AG09319 (cell line): Measurements from ENCODE around the gene PIK3R5.

ENCODE experiments used
- DNase-seq: peaks from one replicate; pipeline ENCODE4 v3.0.0-alpha.2; 2010; ENCODE audit warnings: low read depth; ENCODE audit errors: extremely low read depth
- TF ChIP-seq, protein P1 (sequence below): IDR thresholded peaks from 2 replicates; pipeline ENCODE4 v1.5.1; 2011; ENCODE audit warnings: low read depth, mild to moderate bottlenecking, inconsistent platforms, low read length, moderate library complexity

PIK3R5 gene

GRCh38 chr17:8875436-8875835 lies 90.1 kb downstream of the PIK3R5 start:
- no peak for DNase-seq
- TF ChIP-seq, protein P1, sequence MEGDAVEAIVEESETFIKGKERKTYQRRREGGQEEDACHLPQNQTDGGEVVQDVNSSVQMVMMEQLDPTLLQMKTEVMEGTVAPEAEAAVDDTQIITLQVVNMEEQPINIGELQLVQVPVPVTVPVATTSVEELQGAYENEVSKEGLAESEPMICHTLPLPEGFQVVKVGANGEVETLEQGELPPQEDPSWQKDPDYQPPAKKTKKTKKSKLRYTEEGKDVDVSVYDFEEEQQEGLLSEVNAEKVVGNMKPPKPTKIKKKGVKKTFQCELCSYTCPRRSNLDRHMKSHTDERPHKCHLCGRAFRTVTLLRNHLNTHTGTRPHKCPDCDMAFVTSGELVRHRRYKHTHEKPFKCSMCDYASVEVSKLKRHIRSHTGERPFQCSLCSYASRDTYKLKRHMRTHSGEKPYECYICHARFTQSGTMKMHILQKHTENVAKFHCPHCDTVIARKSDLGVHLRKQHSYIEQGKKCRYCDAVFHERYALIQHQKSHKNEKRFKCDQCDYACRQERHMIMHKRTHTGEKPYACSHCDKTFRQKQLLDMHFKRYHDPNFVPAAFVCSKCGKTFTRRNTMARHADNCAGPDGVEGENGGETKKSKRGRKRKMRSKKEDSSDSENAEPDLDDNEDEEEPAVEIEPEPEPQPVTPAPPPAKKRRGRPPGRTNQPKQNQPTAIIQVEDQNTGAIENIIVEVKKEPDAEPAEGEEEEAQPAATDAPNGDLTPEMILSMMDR = no peak

- no peak for DNase-seq
- TF ChIP-seq, protein P1 = no peak
These were observed 91.4 kb downstream of the PIK3R5 start for GRCh38 chr17:8873801-8874715.

- TF ChIP-seq, protein P1 = no peak
- DNase-seq = no peak
These were observed 92.6 kb downstream of the PIK3R5 start for GRCh38 chr17:8872705-8873435.

DNA sequence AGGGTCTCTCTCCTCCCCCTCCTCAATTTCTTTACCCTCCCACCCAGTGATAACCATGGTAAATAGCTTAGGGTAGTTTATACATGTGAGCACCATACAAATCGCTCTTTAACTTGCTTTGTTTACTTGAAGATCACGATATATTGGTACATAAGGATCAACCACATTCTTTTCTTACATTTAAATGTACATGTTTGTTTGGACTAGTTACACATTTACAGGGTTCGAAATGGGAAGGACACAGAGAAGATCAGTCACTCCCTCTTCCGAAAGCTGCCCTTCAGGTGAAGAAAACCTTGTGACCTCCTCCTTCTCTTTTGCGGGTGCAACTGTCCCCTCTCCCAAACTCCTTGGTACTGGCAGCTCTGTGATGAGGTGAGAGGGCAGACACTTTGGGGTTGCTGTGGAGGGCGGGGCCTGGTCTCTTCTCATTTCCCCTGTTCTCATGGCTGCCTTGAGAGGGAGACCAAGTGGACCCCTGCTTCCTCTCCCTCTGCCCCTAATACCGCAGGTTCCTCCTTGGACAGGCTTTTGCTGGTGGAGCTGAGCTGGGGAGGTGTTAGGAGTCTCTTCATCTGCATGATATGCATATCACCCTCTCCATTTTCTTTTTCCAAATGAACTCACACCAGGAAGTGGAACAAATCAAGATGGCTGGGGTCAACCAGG lies 93.3 kb downstream of the PIK3R5 start:
- TF ChIP-seq, protein P1 = no peak
- no peak for DNase-seq

- DNase-seq = no peak
- TF ChIP-seq, protein P1 = no peak
These were observed 94.4 kb downstream of the PIK3R5 start for GRCh38 chr17:8871081-8871581.

DNA sequence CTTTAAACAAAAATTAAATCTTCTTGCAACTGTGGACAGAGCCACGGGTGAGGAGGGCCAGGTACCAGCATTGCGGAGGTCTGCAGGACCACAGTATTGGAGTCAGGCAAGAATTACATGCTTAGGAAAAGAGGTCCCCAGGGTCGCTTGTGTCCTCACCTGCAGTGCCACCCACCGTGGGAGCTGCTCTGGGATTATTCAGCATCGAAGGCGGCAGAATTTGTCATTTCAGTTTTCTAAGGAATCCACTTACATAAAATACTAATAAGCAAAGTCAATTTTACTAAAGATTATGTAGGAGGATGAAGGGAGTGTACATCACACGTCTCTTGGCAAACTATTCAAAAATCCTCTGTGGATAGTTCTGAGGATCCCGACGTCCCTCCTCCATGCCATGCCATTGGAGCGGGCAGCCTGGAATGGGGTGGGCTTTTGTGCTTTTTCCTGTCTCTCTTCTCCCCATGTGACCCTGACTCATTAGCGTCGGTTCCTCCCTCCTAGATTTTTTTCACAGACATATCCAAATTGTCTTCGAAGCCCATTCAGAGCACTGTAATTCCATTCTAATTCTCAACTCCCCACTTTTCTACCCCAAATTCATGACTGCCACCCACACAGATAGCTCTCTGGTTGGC lies 95.0 kb downstream of the PIK3R5 start:
- DNase-seq = no peak
- TF ChIP-seq, protein P1 = no peak
